ENCODE measurements around the gene TSEN15. TPM values are rescaled to one million over a fixed set of nuclear protein-coding genes. Genes with fewer than 3 reads are reported as not detected.

Gene TSEN15
- total and polyA plus RNA-seq, 9 of the 15 experiments (the other 6 are each of a cell fraction or from before 2014, with no cell fraction given) = 25.6 to 121 (median 91.3) TPM

DNA sequence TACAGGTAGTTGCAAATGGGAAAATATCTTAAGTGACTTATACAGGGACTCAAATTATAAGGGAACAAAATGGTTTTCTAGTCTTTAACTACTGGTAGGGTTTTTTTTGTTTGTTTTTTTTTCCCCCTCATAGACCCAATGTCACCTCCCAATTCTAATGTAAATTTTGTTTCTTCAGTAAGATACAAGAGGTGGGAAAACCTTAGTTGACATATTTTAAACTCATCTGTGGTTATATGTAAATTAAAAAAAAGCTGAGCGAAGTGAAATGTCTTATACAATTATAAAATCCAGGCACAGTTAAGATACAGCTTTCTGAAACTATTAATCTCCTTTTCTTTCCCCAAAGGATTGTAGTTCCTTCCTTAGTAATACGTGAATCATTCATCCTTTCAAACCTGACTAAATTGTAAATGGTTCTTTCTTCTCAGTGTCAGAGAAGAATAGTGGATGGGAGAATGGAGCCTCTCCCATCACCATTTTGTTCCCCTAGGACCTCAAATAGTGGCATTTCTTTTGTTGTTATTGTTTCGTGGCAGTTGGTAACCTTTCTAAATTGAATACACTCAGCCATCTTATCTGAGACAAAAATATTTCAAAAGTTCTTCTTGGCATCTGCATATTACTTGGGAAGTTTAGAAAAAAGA, 11.2 kb downstream of the TSEN15 start:
- H3K9ac ChIP-seq (ENCODE audit: insufficient read depth in 1 of 2, low read depth in 2 of 2, low read length in 2 of 2) = no peak overlapping the region
- POLR2A ChIA-PET = interaction anchor here (1.1 kb wide), 1 partner anchor 34 kb away, joined by 3 read pairs; no protein-coding TSS in a partner anchor
- no peaks in the 10 kb centered on the region for H3K9me1 ChIP-seq (ENCODE audit: control insufficient read depth, insufficient read depth, low read length)
- H3K4me3 ChIP-seq = no peak overlapping the region
- H3K79me2 ChIP-seq (ENCODE audit: control insufficient read depth, insufficient read depth, low read length) = peaks cover 52% of the 10 kb centered on the region
- no peaks in the 10 kb centered on the region for H4K20me1 ChIP-seq (replicated peaks; ENCODE audit: control insufficient read depth, insufficient read depth, low read length)
- H3K9me3 ChIP-seq (replicated peaks; ENCODE audit: control insufficient read depth, insufficient read depth, low read depth, low read length) = no peaks in the 10 kb centered on the region
- H3K27me3 ChIP-seq (ENCODE audit: control insufficient read depth in 2 of 2, insufficient read depth in 2 of 2, low read length in 2 of 2) = no peaks in the 10 kb centered on the region
- CTCF ChIA-PET (ENCODE audit: low intra/inter-chr PET ratio) = no interaction called here
- ATAC-seq (no peak), FAIRE-seq (no peak), DNase-seq (ENCODE audit: extremely low read depth in 1 of 4, low spot score in 3 of 4) (no peak)
- no peaks in the 10 kb centered on the region; a peak in 1 of 5 replicates for H3K4me1 ChIP-seq (replicated peaks in 1 of 2; ENCODE audit: control insufficient read depth in 2 of 2, insufficient read depth in 2 of 2, low read length in 2 of 2)
- no peak overlapping the region for H3K4me2 ChIP-seq (ENCODE audit: insufficient read depth, low read length)
- no peak overlapping the region for H3K27ac ChIP-seq (ENCODE audit: extremely low read depth, low read depth, low read length)
- no TSS peak for BruUV-seq (replicated peaks)
- intact Hi-C loops (cut with micrococcal nuclease) = no loop called here
- in situ Hi-C loops (cut with MboI) = no loop called here
- WGBS (ENCODE audit: insufficient coverage, low coverage, missing lambda C conversion rate) = 84% methylated on average over 3 of the region's 3 CpGs
- no peak overlapping the region for H2AFZ ChIP-seq (ENCODE audit: low read depth, low read length)
- H3K36me3 ChIP-seq (ENCODE audit: control insufficient read depth, insufficient read depth, low read length) = peaks cover 62% of the 10 kb centered on the region
- no peak for TF ChIP-seq ID3 (CRISPR knock-in tag; IDR thresholded peaks at IDR 0.05)
- TF ChIP-seq ID3 (tag; IDR thresholded peaks at IDR 0.05) = no peak
- no peak for TF ChIP-seq STAT5A (IDR thresholded peaks at IDR 0.05; ENCODE audit: borderline replicate concordance, low read length)
- TF ChIP-seq SMARCA5 (IDR thresholded peaks at IDR 0.05) = no peak
- TF ChIP-seq CUX1 (CRISPR knock-in tag; IDR thresholded peaks at IDR 0.05) = no peak
- TF ChIP-seq TCF3 (CRISPR knock-in tag; IDR thresholded peaks at IDR 0.05) = no peak
- no peak for TF ChIP-seq FOXA1 (IDR thresholded peaks at IDR 0.05; ENCODE audit: borderline replicate concordance)
- TF ChIP-seq SLC30A9 (CRISPR knock-in tag; IDR thresholded peaks at IDR 0.05) = no peak
- no peak for TF ChIP-seq MTF1 (CRISPR knock-in tag; IDR thresholded peaks at IDR 0.05; ENCODE audit: borderline replicate concordance)
- TF ChIP-seq JUNB (CRISPR knock-in tag; conservative IDR thresholded peaks at IDR 0.05) = no peak
- TF ChIP-seq HNRNPH1 (optimal IDR thresholded peaks at IDR 0.05; ENCODE audit: low read depth, low read length) = no peak
- TF ChIP-seq MCM3 (IDR thresholded peaks at IDR 0.05) = no peak
- TF ChIP-seq POLR2H (tag; IDR thresholded peaks at IDR 0.05; ENCODE audit: low read depth) = no peak
- TF ChIP-seq L3MBTL2 (IDR thresholded peaks at IDR 0.05) = no peak
- no peak for TF ChIP-seq TEAD4 (IDR thresholded peaks at IDR 0.05; ENCODE audit: low read length)
- TF ChIP-seq TEAD4 (CRISPR knock-in tag; IDR thresholded peaks at IDR 0.05; ENCODE audit: borderline replicate concordance) = no peak
- TF ChIP-seq NKRF (IDR thresholded peaks at IDR 0.05; ENCODE audit: borderline replicate concordance) = no peak

Data from K562 (cell line).